SU-DHL-6 (cell line): ENCODE measurements around the gene ATF7.
"Not testable (repeated sequence)": the region's sequence is repeated elsewhere in the genome, so short reads cannot be mapped to it uniquely, and the experiment has no call there.

ENCODE experiments used
- H2AFZ ChIP-seq: fragments of 200-600 bp; sonication (generic); 2 replicates; pipeline ENCODE4 v1.6.1; 2014; ENCODE audit warnings: low read depth, mild to moderate bottlenecking, moderate library complexity, mixed read lengths, antibody characterized with exemption, low read length; ENCODE audit not compliant: severe bottlenecking
- H3F3A ChIP-seq: fragments of 200-600 bp; shearing (Covaris generic); 2 replicates; pipeline ENCODE4 v1.6.0; 2016; ENCODE audit warnings: antibody characterized with exemption, mild to moderate bottlenecking; ENCODE audit not compliant: insufficient read depth
- H3K27ac ChIP-seq: fragments of 200-600 bp; sonication (generic); 2 replicates; pipeline ENCODE4 v1.5.1; 2016; ENCODE audit warnings: low read depth, mild to moderate bottlenecking, low read length, moderate library complexity, mixed read lengths
- H3K27me3 ChIP-seq: fragments of 200-600 bp; sonication (generic), shearing (Covaris generic); 2 replicates; pipeline ENCODE4 v1.6.0; 2014; ENCODE audit warnings: mild to moderate bottlenecking, low read length
- H3K36me3 ChIP-seq: fragments of 200-600 bp; sonication (generic); 2 replicates; pipeline ENCODE4 v1.6.1; 2014; ENCODE audit warnings: mild to moderate bottlenecking, low read length, mixed read lengths
- H3K4me2 ChIP-seq: fragments of 300-600, 200-600 bp; shearing (Covaris generic), sonication (generic); 2 replicates; pipeline ENCODE4 v1.6.0; 2014; ENCODE audit warnings: low read length, low read depth, mild to moderate bottlenecking; ENCODE audit not compliant: poor library complexity, severe bottlenecking
- H3K4me3 ChIP-seq: fragments of 200-600 bp; sonication (generic); 2 replicates; pipeline ENCODE4 v1.5.1; 2014; ENCODE audit warnings: antibody characterized with exemption, low read length, mild to moderate bottlenecking, mixed read lengths; ENCODE audit not compliant: insufficient read depth, poor library complexity, severe bottlenecking
- H3K79me2 ChIP-seq: fragments of 200-600 bp; sonication (generic); 2 replicates; pipeline ENCODE4 v1.6.1; 2014; ENCODE audit warnings: mild to moderate bottlenecking, low read length, moderate library complexity; ENCODE audit not compliant: insufficient read depth
- H3K9ac ChIP-seq: fragments of 200-600 bp; sonication (generic); 2 replicates; pipeline ENCODE4 v1.7.0; 2014; ENCODE audit warnings: mild to moderate bottlenecking, low read length
- H3K9me2 ChIP-seq: fragments of 200-600 bp; sonication (generic); replicated peaks from 2 replicates; pipeline ENCODE4 v1.6.1; 2014; ENCODE audit warnings: low read length; ENCODE audit not compliant: insufficient read depth
- H3K9me3 ChIP-seq: fragments of 200-600 bp; sonication (generic); 2 replicates; pipeline ENCODE4 v1.6.1; 2014; ENCODE audit warnings: low read length, mixed read lengths; ENCODE audit not compliant: insufficient read depth
- H4K20me1 ChIP-seq: fragments of 200-600 bp; sonication (generic); 2 replicates; pipeline ENCODE4 v1.6.1; 2014; ENCODE audit warnings: low read depth, mild to moderate bottlenecking, antibody characterized with exemption, low read length, moderate library complexity, mixed read lengths
- CTCF ChIP-seq: fragments of 200-600 bp; sonication (generic); IDR thresholded peaks from one replicate; pipeline ENCODE4 v1.5.1; 2017; ENCODE audit warnings: antibody characterized with exemption, mild to moderate bottlenecking, low read length, moderate library complexity; ENCODE audit not compliant: insufficient read depth, poor library complexity, severe bottlenecking
- EZH2phosphoT487 ChIP-seq: fragments of 200-600 bp; sonication (generic), shearing (Covaris generic); conservative IDR thresholded peaks from 2 replicates; pipeline ENCODE4 v1.6.1; 2018; ENCODE audit warnings: mild to moderate bottlenecking, antibody characterized with exemption, low read length, moderate library complexity, mixed read lengths

Gene ATF7

GRCh38 chr12:53636641-53637040, 10.5 kb upstream of the ATF7 start:
- no peaks in the 10 kb centered on the region for H3K27me3 ChIP-seq
- H3K9ac ChIP-seq, result no peak overlapping the region
- TF ChIP-seq CTCF (no peak), EZH2phosphoT487 (no peak)
- H3K9me3 ChIP-seq, result no peaks in the 10 kb centered on the region
- H3K4me2 ChIP-seq, result no peak overlapping the region
- H3F3A ChIP-seq, result no peaks in the 10 kb centered on the region
- no peaks in the 10 kb centered on the region for H3K79me2 ChIP-seq
- no peaks in the 10 kb centered on the region for H3K9me2 ChIP-seq
- H3K36me3 ChIP-seq, result no peaks in the 10 kb centered on the region
- no peak overlapping the region for H2AFZ ChIP-seq
- H4K20me1 ChIP-seq, result no peaks in the 10 kb centered on the region
- no peak overlapping the region for H3K4me3 ChIP-seq
- H3K27ac ChIP-seq, result no peak overlapping the region

- H2AFZ ChIP-seq, H4K20me1 ChIP-seq, H3K27ac ChIP-seq, H3K9me2 ChIP-seq, H3K36me3 ChIP-seq, H3F3A ChIP-seq, H3K4me2 ChIP-seq, H3K27me3 ChIP-seq, H3K79me2 ChIP-seq, H3K4me3 ChIP-seq, H3K9me3 ChIP-seq, H3K9ac ChIP-seq: not testable (repeated sequence)
Measured at GRCh38 chr12:53635708-53636107, 9.5 kb upstream of the ATF7 start.

- Histone ChIP-seq H2AFZ (no peak overlapping the region), H3K4me2 (no peak overlapping the region), H3K79me2 (no peaks in the 10 kb centered on the region), H3K9me2 (no peaks in the 10 kb centered on the region), H3K9me3 (no peaks in the 10 kb centered on the region), H3K36me3 (no peaks in the 10 kb centered on the region), H3K27me3 (no peaks in the 10 kb centered on the region), H3F3A (no peaks in the 10 kb centered on the region), H3K9ac (no peak overlapping the region), H4K20me1 (no peaks in the 10 kb centered on the region), H3K4me3 (no peak overlapping the region), H3K27ac (no peak overlapping the region)
- TF ChIP-seq CTCF (no peak), EZH2phosphoT487 (no peak)
Measured at GRCh38 chr12:53631721-53632120, 5.5 kb upstream of the ATF7 start.

GRCh38 chr12:53627919-53628318, 1.7 kb upstream of the ATF7 start:
- Histone ChIP-seq H2AFZ (peak overlapping the region; percentile 50), H3K27me3 (no peaks in the 10 kb centered on the region), H3K4me3 (no peak overlapping the region), H3K9ac (no peak overlapping the region), H3K79me2 (peaks cover 28% of the 10 kb centered on the region), H4K20me1 (no peaks in the 10 kb centered on the region), H3F3A (peaks cover 20% of the 10 kb centered on the region), H3K36me3 (no peaks in the 10 kb centered on the region), H3K4me2 (no peak overlapping the region), H3K27ac (no peak overlapping the region), H3K9me3 (no peaks in the 10 kb centered on the region), H3K9me2 (no peaks in the 10 kb centered on the region)
- TF ChIP-seq EZH2phosphoT487 (no peak), CTCF (no peak)
